CD4-positive, alpha-beta T cell treated with Interleukin-15 for 4 hours (primary cell): ENCODE data around the gene MBD2.
"Not testable (repeated sequence)": the region's sequence is repeated elsewhere in the genome, so short reads cannot be mapped to it uniquely, and the experiment has no call there.

ENCODE experiments used
- DNase-seq: peaks from one replicate; pipeline ENCODE4 v3.0.0-alpha.2; 2020; ENCODE audit warnings: low spot score

Gene MBD2

GRCh38 chr18:54224379-54225014 is at the start of gene MBD2:
MBD2 (minus strand) TSS chr18:54224669; CDS start chr18:54224559, 110 bp downstream.
- peak; percentile 94 for DNase-seq

- peak; percentile 54 for DNase-seq
Measured at GRCh38 chr18:54269893-54270844, 45.7 kb upstream of the MBD2 start.

GRCh38 chr18:54268751-54269150 is 44.3 kb upstream of the MBD2 start:
- DNase-seq: no peak

GRCh38 chr18:54267701-54268100 is 43.2 kb upstream of the MBD2 start:
- DNase-seq: no peak

GRCh38 chr18:54263904-54264336 is 39.5 kb upstream of the MBD2 start:
- DNase-seq: no peak

GRCh38 chr18:54261894-54262293 is 37.4 kb upstream of the MBD2 start:
- DNase-seq: no peak

GRCh38 chr18:54260396-54261072 is 36.1 kb upstream of the MBD2 start:
- DNase-seq: no peak

- DNase-seq: not testable (repeated sequence)
Measured at GRCh38 chr18:54257818-54258217, 33.3 kb upstream of the MBD2 start.

- no peak for DNase-seq
Measured at GRCh38 chr18:54257015-54257414, 32.5 kb upstream of the MBD2 start.

GRCh38 chr18:54255141-54255540 is 30.7 kb upstream of the MBD2 start:
- DNase-seq: no peak

- DNase-seq: no peak
Measured at GRCh38 chr18:54254265-54254758, 29.8 kb upstream of the MBD2 start.

GRCh38 chr18:54251606-54252390 is 27.3 kb upstream of the MBD2 start:
- no peak for DNase-seq

GRCh38 chr18:54250846-54251261 is 26.4 kb upstream of the MBD2 start:
- DNase-seq: no peak

GRCh38 chr18:54247511-54248175 is 23.2 kb upstream of the MBD2 start:
- DNase-seq: no peak

GRCh38 chr18:54242327-54242726 is 17.9 kb upstream of the MBD2 start:
- no peak for DNase-seq

GRCh38 chr18:54241483-54241882 is 17.0 kb upstream of the MBD2 start:
- DNase-seq: no peak

- DNase-seq: no peak
Measured at GRCh38 chr18:54240629-54241107, 16.2 kb upstream of the MBD2 start.

- DNase-seq: no peak
Measured at GRCh38 chr18:54239601-54240000, 15.1 kb upstream of the MBD2 start.

- DNase-seq: no peak
Measured at GRCh38 chr18:54239091-54239490, 14.6 kb upstream of the MBD2 start.

GRCh38 chr18:54238173-54238936 is 13.9 kb upstream of the MBD2 start:
- no peak for DNase-seq
